ENCODE data around the gene TASOR2.

TASOR2 gene

DNA sequence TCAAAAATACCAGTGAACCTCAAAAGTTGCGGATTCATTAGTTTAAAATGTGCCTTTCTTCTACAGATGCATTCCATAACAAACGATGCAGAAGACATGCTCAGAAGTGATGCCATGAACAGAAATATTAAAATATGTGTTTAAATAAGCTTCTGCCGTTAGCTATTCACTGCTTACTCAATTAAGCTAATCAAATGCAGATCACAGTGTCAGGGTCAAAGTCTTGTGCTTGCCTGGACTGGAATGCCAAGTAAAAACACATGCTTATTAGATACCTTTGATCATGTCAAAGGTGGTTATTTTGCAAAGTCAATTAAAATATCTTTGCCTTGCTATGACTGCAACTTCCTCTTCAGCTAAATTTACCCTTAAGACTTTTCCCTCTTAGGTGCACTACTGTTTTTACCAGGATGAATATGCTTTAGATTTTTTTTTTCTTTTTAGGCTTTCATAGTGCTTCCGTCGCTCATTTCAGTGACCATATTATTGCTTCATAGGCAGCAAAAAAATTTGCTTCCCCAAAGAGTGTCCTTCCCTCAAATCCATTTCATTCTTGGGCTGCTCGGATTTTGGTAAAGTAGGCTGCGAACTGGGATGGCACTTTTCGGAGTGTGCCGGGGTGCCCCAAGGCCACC lies 19.1 kb upstream of the TASOR2 start:
- no peak for DNase-seq (ENCODE audit: low spot score)
- TF ChIP-seq, protein P1, sequence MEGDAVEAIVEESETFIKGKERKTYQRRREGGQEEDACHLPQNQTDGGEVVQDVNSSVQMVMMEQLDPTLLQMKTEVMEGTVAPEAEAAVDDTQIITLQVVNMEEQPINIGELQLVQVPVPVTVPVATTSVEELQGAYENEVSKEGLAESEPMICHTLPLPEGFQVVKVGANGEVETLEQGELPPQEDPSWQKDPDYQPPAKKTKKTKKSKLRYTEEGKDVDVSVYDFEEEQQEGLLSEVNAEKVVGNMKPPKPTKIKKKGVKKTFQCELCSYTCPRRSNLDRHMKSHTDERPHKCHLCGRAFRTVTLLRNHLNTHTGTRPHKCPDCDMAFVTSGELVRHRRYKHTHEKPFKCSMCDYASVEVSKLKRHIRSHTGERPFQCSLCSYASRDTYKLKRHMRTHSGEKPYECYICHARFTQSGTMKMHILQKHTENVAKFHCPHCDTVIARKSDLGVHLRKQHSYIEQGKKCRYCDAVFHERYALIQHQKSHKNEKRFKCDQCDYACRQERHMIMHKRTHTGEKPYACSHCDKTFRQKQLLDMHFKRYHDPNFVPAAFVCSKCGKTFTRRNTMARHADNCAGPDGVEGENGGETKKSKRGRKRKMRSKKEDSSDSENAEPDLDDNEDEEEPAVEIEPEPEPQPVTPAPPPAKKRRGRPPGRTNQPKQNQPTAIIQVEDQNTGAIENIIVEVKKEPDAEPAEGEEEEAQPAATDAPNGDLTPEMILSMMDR (IDR thresholded peaks at IDR 0.05; ENCODE audit: extremely low read depth, missing control alignments), result no peak

DNA sequence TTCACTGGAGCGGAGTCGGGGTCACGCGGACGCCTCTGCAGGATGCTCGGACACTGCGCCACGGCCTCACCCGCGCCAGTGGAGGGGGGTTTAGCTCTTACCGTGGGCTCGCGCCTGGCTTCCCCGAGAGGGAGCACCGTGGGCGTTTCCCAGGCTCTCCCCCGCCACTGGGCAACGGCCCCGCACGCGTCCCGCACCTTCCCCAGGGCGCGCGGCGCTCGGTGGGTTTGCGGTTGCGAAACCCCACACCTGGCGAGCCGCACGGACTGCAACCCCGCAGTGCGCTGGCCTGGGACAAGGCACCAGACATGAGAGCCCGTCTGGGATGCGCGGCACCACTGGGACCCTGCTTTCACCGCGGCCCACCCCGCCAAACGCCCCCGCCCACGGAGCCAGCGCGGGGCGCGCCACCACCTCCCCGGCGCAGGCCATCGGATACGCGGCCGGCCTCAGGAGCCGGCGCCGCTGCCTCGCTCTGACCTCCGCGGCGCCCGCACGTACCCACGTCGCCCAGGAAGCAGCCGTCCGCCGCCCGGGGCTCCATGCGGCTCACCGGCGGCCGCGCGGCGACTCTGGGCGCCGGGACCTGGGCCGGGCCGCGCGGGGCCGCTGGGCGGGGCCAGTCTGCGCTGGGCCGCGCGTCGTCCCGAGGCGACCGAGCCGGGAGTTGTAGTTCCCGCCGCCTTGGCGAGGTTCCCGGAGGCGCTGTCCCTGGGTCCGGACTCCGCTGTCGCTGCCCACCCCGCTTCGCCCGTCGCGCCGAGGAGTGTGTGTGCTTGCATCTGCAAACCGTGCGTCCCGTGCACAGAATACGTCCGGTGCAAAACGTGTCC lies 18.4 kb upstream of the TASOR2 start, which contains the start of gene ASB13:
Gene ASB13, minus strand, starts transcription at position 588 of the 833 bp plus-strand sequence. Its CDS starts 44 bp downstream, at position 544.
- peak; percentile 68 for DNase-seq (ENCODE audit: low spot score)
- TF ChIP-seq, protein P1 (IDR thresholded peaks at IDR 0.05; ENCODE audit: extremely low read depth, missing control alignments), result no peak

DNA sequence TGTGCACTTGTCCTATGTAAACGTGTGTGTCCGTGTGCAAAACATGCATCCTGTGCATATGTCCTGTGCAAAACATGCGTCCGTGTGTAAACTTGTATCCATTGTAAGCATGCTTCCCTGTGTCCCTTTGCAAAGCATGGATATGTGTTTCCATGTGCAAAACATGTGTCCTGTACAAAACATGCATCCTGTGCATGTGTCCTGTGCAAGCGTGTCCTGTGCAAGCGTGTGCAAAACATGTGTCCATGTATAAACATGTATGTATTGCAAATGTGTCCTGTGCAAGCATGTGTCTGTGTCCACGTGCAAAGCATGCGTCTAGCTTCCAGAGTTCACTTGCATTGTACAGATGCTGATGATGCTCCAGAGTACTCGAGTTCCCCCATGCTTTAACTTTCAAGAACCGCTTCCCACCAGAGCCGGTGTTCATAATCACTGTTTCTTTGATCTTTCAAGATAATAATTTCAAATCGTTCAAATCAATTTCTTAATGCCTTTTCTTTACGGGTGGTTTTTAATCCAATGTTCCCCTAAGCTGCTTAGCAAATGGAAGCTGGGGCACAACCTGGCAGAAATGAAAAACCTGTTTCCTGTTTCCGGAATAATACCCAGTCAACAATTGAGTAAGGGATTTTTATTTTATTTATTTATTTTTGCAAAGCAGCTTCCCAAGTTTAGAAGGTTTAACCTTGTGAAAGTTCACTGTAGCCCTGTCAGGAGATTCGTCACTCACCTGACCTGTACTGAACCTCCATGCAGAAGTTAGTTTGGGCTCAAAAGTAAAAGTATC lies 17.6 kb upstream of the TASOR2 start:
- TF ChIP-seq, protein P1 (IDR thresholded peaks at IDR 0.05; ENCODE audit: extremely low read depth, missing control alignments), result no peak
- DNase-seq (ENCODE audit: low spot score), result peak; percentile 14

DNA sequence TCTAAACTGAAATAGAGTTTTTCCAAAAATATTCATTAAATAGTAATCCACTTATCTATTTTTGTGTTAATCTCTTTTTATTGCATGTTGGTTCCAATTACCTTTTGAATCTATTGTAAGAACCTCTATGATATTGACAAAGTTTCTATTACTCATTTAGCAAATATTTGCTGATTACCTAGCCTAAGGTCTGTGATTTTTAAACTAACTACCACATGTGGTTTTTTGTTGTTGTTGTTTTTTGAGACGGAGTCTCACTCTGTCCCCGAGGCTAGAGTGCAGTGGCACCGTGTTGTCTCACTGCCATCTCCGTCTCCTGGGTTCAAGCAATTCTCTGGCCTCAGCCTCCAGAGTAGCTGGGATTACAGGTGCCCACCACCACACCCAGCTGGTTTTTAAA lies 16.2 kb upstream of the TASOR2 start:
- DNase-seq (ENCODE audit: low spot score), result no peak
- TF ChIP-seq, protein P1 (IDR thresholded peaks at IDR 0.05; ENCODE audit: extremely low read depth, missing control alignments), result no peak

DNA sequence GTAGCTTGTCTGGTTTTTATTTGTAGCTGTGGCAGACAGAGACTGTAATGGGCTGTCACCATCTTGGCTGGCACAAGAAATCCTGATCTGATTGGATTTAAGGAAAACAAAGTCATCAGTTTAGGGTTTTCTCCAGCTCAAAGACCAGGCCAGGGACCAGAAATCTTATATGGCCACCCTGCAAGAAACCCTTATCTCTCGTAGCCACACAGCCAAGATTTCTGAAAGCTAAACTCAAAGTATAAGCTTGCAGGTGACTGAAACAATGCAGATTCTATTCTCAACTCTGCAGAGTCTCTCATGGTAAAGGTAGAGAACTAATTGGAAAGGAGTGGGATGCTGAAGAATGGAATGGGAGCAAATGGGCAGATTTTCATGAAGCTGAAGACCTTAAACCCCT lies 15.0 kb upstream of the TASOR2 start:
- DNase-seq (ENCODE audit: low spot score), result no peak
- TF ChIP-seq, protein P1 (IDR thresholded peaks at IDR 0.05; ENCODE audit: extremely low read depth, missing control alignments), result no peak

DNA sequence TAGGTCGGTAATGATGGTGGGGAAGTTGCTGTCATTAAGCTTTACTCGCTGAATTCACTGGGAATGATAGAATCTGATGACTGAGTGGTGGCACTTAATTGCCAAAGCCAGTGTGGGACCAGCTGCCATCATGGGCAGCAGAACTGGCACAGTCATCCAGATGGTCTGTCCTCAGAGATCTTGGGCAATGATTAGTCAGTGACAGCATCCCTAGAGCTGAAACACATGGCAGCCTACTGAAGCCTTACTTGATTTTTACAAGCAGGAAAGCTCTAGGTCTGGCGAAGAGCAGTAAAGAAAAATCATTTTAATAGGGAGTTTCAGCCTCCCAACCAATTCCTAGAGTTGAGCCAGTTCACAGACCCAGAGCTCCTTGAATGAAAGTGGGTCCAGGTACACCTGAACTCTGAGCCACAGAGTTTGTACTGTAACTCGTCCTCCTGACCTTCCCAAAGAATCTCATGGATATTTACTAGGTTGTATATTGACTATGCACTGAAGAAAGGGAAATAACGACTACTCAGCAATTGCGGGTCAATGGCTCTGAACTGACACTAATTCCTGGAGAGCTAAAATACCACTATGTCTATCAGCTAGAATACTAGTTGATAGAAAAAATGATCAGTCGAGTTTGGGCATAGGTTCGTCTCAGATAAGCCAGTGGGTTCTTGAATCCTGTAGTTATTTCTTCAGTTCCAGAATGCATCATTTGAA lies 13.8 kb upstream of the TASOR2 start:
- TF ChIP-seq, protein P1 (IDR thresholded peaks at IDR 0.05; ENCODE audit: extremely low read depth, missing control alignments), result no peak
- no peak for DNase-seq (ENCODE audit: low spot score)

All from GM20000 (cell line).